K562 (cell line): ENCODE results near the gene EMILIN3. TPM values are rescaled to one million over a fixed set of nuclear protein-coding genes. Genes with fewer than 3 reads are reported as not detected.

ENCODE experiments used
- ARHGAP35 ChIP-seq: fragments of 450-650 bp; IDR thresholded peaks from 2 replicates; pipeline ENCODE4 v1.6.1; 2018; ENCODE audit not compliant: partially characterized antibody
- ARID1B ChIP-seq: fragments of 450-650 bp; IDR thresholded peaks from 2 replicates; pipeline ENCODE4 v1.6.1; 2016; ENCODE audit warnings: antibody characterized with exemption, mild to moderate bottlenecking, inconsistent platforms
- EGR1 ChIP-seq: fragments of 450-650 bp; conservative IDR thresholded peaks from 2 replicates; pipeline ENCODE4 v1.6.1; 2017; ENCODE audit warnings: mild to moderate bottlenecking
- FOS ChIP-seq: IDR thresholded peaks from 3 replicates; pipeline ENCODE4 v1.6.1; 2011; ENCODE audit not compliant: insufficient read length; ENCODE audit errors: extremely low read depth
- ILK ChIP-seq: fragments of 450-650 bp; IDR thresholded peaks from 2 replicates; pipeline ENCODE4 v1.6.1; 2016; ENCODE audit warnings: missing genetic modification characterization, low read depth, mild to moderate bottlenecking, missing compliant biosample characterization, moderate library complexity, borderline replicate concordance
- KAT7 ChIP-seq: sonication (generic); formaldehyde crosslinking; IDR thresholded peaks from 2 replicates; pipeline ENCODE4 v1.8.0; 2022; ENCODE audit warnings: missing genetic modification reagents, mild to moderate bottlenecking, borderline replicate concordance
- MECOM ChIP-seq: fragments of 250-450 bp; sonication (Bioruptor Pico); IDR thresholded peaks from 2 replicates; pipeline ENCODE4 v1.8.0; 2022; ENCODE audit warnings: inconsistent platforms
- MEIS2 ChIP-seq: fragments of 450-650 bp; IDR thresholded peaks from 2 replicates; pipeline ENCODE4 v1.6.1; 2014; ENCODE audit warnings: mild to moderate bottlenecking; ENCODE audit not compliant: partially characterized antibody
- SAFB2 ChIP-seq: fragments of 200-400 bp; formaldehyde crosslinking; IDR thresholded peaks from 2 replicates; pipeline ENCODE4 v1.6.1; 2018; ENCODE audit warnings: borderline replicate concordance, low read length, low read depth, moderate library complexity; ENCODE audit not compliant: severe bottlenecking
- SMARCE1 ChIP-seq: fragments of 450-650 bp; IDR thresholded peaks from 2 replicates; pipeline ENCODE4 v1.7.1; 2016; ENCODE audit warnings: mild to moderate bottlenecking
- SRF ChIP-seq, 2 experiments: fragments of 250-450, 450-650 bp in 1 of 2; sonication (Bioruptor Pico) in 1 of 2; sonication (generic) in 1 of 2; formaldehyde crosslinking; IDR thresholded peaks; 2 replicates each; pipeline versions ENCODE4 v1.5.0 to v1.5.1; 2020 to 2022; ENCODE audit warnings: mild to moderate bottlenecking in 1 of 2, missing genetic modification reagents in 1 of 2
- USF2 ChIP-seq: sonication (generic); formaldehyde crosslinking; IDR thresholded peaks from 2 replicates; pipeline ENCODE4 v1.5.0; 2020; ENCODE audit warnings: missing genetic modification reagents
- ZNF197 ChIP-seq: fragments of 200-800 bp; sonication (Bioruptor generic); IDR thresholded peaks from 2 replicates; pipeline ENCODE4 v1.6.1; 2016; ENCODE audit warnings: low read depth, missing genetic modification characterization, missing compliant biosample characterization
- ZNF384 ChIP-seq: IDR thresholded peaks from 2 replicates; pipeline ENCODE4 v1.6.1; 2012; ENCODE audit warnings: low read depth, low read length, improper control_type of control experiment
- ZNF639 ChIP-seq, 2 experiments: fragments of 200-800 bp in 1 of 2; sonication (Bioruptor generic) in 1 of 2; sonication (generic) in 1 of 2; formaldehyde crosslinking in 1 of 2; IDR thresholded peaks in 1 of 2; conservative IDR thresholded peaks in 1 of 2; 2 replicates each; pipeline versions ENCODE4 v1.5.0 to v1.6.1; 2016 to 2020; ENCODE audit warnings: missing compliant biosample characterization in 1 of 2, missing genetic modification characterization in 1 of 2, missing genetic modification reagents in 1 of 2
- ZNF707 ChIP-seq: fragments of 250-450 bp; sonication (Bioruptor Pico); conservative IDR thresholded peaks from 2 replicates; pipeline ENCODE4 v1.8.0; 2022; ENCODE audit warnings: inconsistent platforms, mild to moderate bottlenecking, moderate library complexity
- polyA plus RNA-seq, 8 experiments: library from polyadenylated mRNA; depleted of rRNA in 4 of 8; stranded (reverse) in 5 of 8; unstranded in 3 of 8; fragments of >200 nt; fragmentation: Nextera tagmentation in 2 of 8; fragmentation: Illumina TruSeq in 1 of 8; extraction: Ambion mirVana in 2 of 8; extraction: Trizol in 1 of 8; gene quantifications; 2 replicates each; pipeline versions ENCODE4 v1.2.1 to v1.2.3, GENCODE V29; 2011 to 2014; ENCODE audit warnings: inconsistent platforms in 1 of 8, missing spikeins in 1 of 8
- total RNA-seq, 7 experiments: library from RNA; depleted of rRNA in 6 of 7; stranded (reverse); fragments of >200 nt in 6 of 7; fragmentation: Illumina TruSeq in 2 of 7; extraction: Trizol in 2 of 7; gene quantifications; 2 replicates each; pipeline versions ENCODE4 v1.2.1 to v1.2.3, GENCODE V29; 2011 to 2021; ENCODE audit warnings: low replicate concordance in 1 of 7
- TF ChIP-seq, protein P1 (sequence below), 2 experiments: fragments of 450-650 bp; IDR thresholded peaks; 2 replicates each; pipeline ENCODE4 v1.6.1; 2018; ENCODE audit warnings: mild to moderate bottlenecking in 2 of 2, low read depth in 1 of 2; ENCODE audit not compliant: partially characterized antibody in 2 of 2
- TF ChIP-seq, protein P2 (sequence below): sonication (generic); formaldehyde crosslinking; IDR thresholded peaks from 2 replicates; pipeline ENCODE4 v1.4.0; 2020; ENCODE audit warnings: mild to moderate bottlenecking, missing genetic modification reagents
- TF ChIP-seq, protein P3 (sequence below): fragments of 250-450 bp; sonication (Bioruptor Pico); IDR thresholded peaks from 2 replicates; pipeline ENCODE4 v1.8.0; 2021; ENCODE audit warnings: borderline replicate concordance, mild to moderate bottlenecking, moderate library complexity; ENCODE audit not compliant: poor library complexity, severe bottlenecking

EMILIN3 gene
- total and polyA plus RNA-seq, 9 of the 15 experiments (the other 6 are each of a cell fraction or from before 2014, with no cell fraction given) = 0.01 to 0.07 TPM; not detected in 7

DNA sequence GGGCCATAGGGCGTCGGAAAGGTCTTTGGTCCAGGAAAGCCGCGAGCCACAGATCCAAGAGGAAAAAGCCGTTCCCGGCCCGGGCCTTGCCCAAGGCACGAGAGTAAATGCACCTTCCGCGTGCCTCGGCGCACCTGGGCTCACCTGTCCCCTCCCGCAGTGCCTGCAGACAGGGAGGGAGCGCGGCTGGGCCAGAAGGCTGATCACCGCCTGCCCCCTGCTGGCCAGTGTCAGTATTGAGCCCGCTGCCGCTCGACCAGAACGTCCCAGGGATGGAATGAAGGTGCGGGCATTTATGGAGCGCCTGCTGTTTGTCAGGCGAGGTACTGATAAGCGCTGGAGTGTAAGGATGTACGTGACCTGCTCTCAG is 26.7 kb downstream of the EMILIN3 start (continued):
- TF ChIP-seq ZNF639 (CRISPR knock-in tag; conservative IDR thresholded peaks at IDR 0.05 in 1 of 2, IDR thresholded peaks at IDR 0.05 in 1 of 2) (no peak), SRF (CRISPR knock-in tag; IDR thresholded peaks at IDR 0.05) (peak in 1 of 2 experiments; percentile 50; a peak in 2 of 4 replicates), MEIS2 (no peak), ARHGAP35 (no peak), KAT7 (CRISPR knock-in tag) (no peak), FOS (no peak), MECOM (CRISPR knock-in tag) (no peak), ZNF384 (peak; percentile 24; the same call in 1 of the 2 replicates), ZNF197 (CRISPR knock-in tag) (no peak), SAFB2 (no peak), SMARCE1 (no peak), EGR1 (no peak), ILK (tag) (no peak), USF2 (CRISPR knock-in tag) (no peak), ARID1B (no peak), ZNF707 (CRISPR knock-in tag) (no peak)
- TF ChIP-seq, protein P1, sequence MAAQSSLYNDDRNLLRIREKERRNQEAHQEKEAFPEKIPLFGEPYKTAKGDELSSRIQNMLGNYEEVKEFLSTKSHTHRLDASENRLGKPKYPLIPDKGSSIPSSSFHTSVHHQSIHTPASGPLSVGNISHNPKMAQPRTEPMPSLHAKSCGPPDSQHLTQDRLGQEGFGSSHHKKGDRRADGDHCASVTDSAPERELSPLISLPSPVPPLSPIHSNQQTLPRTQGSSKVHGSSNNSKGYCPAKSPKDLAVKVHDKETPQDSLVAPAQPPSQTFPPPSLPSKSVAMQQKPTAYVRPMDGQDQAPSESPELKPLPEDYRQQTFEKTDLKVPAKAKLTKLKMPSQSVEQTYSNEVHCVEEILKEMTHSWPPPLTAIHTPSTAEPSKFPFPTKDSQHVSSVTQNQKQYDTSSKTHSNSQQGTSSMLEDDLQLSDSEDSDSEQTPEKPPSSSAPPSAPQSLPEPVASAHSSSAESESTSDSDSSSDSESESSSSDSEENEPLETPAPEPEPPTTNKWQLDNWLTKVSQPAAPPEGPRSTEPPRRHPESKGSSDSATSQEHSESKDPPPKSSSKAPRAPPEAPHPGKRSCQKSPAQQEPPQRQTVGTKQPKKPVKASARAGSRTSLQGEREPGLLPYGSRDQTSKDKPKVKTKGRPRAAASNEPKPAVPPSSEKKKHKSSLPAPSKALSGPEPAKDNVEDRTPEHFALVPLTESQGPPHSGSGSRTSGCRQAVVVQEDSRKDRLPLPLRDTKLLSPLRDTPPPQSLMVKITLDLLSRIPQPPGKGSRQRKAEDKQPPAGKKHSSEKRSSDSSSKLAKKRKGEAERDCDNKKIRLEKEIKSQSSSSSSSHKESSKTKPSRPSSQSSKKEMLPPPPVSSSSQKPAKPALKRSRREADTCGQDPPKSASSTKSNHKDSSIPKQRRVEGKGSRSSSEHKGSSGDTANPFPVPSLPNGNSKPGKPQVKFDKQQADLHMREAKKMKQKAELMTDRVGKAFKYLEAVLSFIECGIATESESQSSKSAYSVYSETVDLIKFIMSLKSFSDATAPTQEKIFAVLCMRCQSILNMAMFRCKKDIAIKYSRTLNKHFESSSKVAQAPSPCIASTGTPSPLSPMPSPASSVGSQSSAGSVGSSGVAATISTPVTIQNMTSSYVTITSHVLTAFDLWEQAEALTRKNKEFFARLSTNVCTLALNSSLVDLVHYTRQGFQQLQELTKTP (IDR thresholded peaks at IDR 0.05; ENCODE audit: low read depth in 1 of 2, partially characterized antibody in 2 of 2) = no peak
- TF ChIP-seq, protein P2, sequence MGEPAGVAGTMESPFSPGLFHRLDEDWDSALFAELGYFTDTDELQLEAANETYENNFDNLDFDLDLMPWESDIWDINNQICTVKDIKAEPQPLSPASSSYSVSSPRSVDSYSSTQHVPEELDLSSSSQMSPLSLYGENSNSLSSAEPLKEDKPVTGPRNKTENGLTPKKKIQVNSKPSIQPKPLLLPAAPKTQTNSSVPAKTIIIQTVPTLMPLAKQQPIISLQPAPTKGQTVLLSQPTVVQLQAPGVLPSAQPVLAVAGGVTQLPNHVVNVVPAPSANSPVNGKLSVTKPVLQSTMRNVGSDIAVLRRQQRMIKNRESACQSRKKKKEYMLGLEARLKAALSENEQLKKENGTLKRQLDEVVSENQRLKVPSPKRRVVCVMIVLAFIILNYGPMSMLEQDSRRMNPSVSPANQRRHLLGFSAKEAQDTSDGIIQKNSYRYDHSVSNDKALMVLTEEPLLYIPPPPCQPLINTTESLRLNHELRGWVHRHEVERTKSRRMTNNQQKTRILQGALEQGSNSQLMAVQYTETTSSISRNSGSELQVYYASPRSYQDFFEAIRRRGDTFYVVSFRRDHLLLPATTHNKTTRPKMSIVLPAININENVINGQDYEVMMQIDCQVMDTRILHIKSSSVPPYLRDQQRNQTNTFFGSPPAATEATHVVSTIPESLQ (CRISPR knock-in tag) = no peak
- TF ChIP-seq, protein P3, sequence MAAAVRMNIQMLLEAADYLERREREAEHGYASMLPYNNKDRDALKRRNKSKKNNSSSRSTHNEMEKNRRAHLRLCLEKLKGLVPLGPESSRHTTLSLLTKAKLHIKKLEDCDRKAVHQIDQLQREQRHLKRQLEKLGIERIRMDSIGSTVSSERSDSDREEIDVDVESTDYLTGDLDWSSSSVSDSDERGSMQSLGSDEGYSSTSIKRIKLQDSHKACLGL = no peak
